ENCODE data around the gene DCAF10.
A peak's percentile ranks its signal among the peaks of the same experiment; 100 is the strongest.
"Not testable (repeated sequence)": the region's sequence is repeated elsewhere in the genome, so short reads cannot be mapped to it uniquely, and the experiment has no call there.

Gene DCAF10

GRCh38 chr9:37818849-37819248 is 18.3 kb downstream of the DCAF10 start:
- no peaks in the 10 kb centered on the region for H3K27me3 ChIP-seq (ENCODE audit: insufficient read depth, low read length)
- no peaks in the 10 kb centered on the region for H3K4me1 ChIP-seq (ENCODE audit: control insufficient read depth, insufficient read depth, low read length, unreplicated experiment)
- H3K36me3 ChIP-seq (ENCODE audit: insufficient read depth, low read length): peaks cover 14% of the 10 kb centered on the region; the same call in 1 of the 2 replicates
- no peak overlapping the region for H3K27ac ChIP-seq (ENCODE audit: low read depth, low read length)
- no peak overlapping the region for H3K4me3 ChIP-seq (ENCODE audit: low read depth, low read length)
- peaks cover 5% of the 10 kb centered on the region for H3K79me2 ChIP-seq (ENCODE audit: control insufficient read depth, insufficient read depth, low read length, unreplicated experiment)
- no peak overlapping the region for H2AFZ ChIP-seq (ENCODE audit: low read length, unreplicated experiment)

- H3K4me1 ChIP-seq (ENCODE audit: control insufficient read depth, insufficient read depth, low read length, unreplicated experiment): no peaks in the 10 kb centered on the region
- H3K79me2 ChIP-seq (ENCODE audit: control insufficient read depth, insufficient read depth, low read length, unreplicated experiment): peaks cover 5% of the 10 kb centered on the region
- H3K27me3 ChIP-seq (ENCODE audit: insufficient read depth, low read length): no peaks in the 10 kb centered on the region
- peaks cover 21% of the 10 kb centered on the region for H3K36me3 ChIP-seq (ENCODE audit: insufficient read depth, low read length)
- H2AFZ ChIP-seq (ENCODE audit: low read length, unreplicated experiment): no peak overlapping the region
- no peak overlapping the region for H3K27ac ChIP-seq (ENCODE audit: low read depth, low read length)
- H3K4me3 ChIP-seq (ENCODE audit: low read depth, low read length): no peak overlapping the region
These were observed 19.5 kb downstream of the DCAF10 start for GRCh38 chr9:37820142-37820541.

- H2AFZ ChIP-seq (ENCODE audit: low read length, unreplicated experiment); H3K4me1 ChIP-seq (ENCODE audit: control insufficient read depth, insufficient read depth, low read length, unreplicated experiment); H3K79me2 ChIP-seq (ENCODE audit: control insufficient read depth, insufficient read depth, low read length, unreplicated experiment); H3K27me3 ChIP-seq (ENCODE audit: insufficient read depth, low read length); H3K27ac ChIP-seq (ENCODE audit: low read depth, low read length); H3K4me3 ChIP-seq (ENCODE audit: low read depth, low read length): not testable (repeated sequence)
- peaks cover 23% of the 10 kb centered on the region for H3K36me3 ChIP-seq (ENCODE audit: insufficient read depth, low read length)
These were observed 24.6 kb downstream of the DCAF10 start for GRCh38 chr9:37825174-37825573.

GRCh38 chr9:37827483-37828165 is 27.0 kb downstream of the DCAF10 start:
- no peak overlapping the region for H2AFZ ChIP-seq (ENCODE audit: low read length, unreplicated experiment)
- H3K27me3 ChIP-seq (ENCODE audit: insufficient read depth, low read length): no peaks in the 10 kb centered on the region
- H3K36me3 ChIP-seq (ENCODE audit: insufficient read depth, low read length): peaks cover 17% of the 10 kb centered on the region
- no peak overlapping the region for H3K4me3 ChIP-seq (ENCODE audit: low read depth, low read length)
- H3K79me2 ChIP-seq (ENCODE audit: control insufficient read depth, insufficient read depth, low read length, unreplicated experiment): no peaks in the 10 kb centered on the region
- H3K4me1 ChIP-seq (ENCODE audit: control insufficient read depth, insufficient read depth, low read length, unreplicated experiment): no peaks in the 10 kb centered on the region
- no peak overlapping the region for H3K27ac ChIP-seq (ENCODE audit: low read depth, low read length)

- H3K4me3 ChIP-seq (ENCODE audit: low read depth, low read length): no peak overlapping the region
- no peaks in the 10 kb centered on the region for H3K27me3 ChIP-seq (ENCODE audit: insufficient read depth, low read length)
- H3K79me2 ChIP-seq (ENCODE audit: control insufficient read depth, insufficient read depth, low read length, unreplicated experiment): peaks cover under 1% of the 10 kb centered on the region
- H3K27ac ChIP-seq (ENCODE audit: low read depth, low read length): no peak overlapping the region
- H2AFZ ChIP-seq (ENCODE audit: low read length, unreplicated experiment): no peak overlapping the region
- no peaks in the 10 kb centered on the region for H3K36me3 ChIP-seq (ENCODE audit: insufficient read depth, low read length)
- peaks cover 10% of the 10 kb centered on the region for H3K4me1 ChIP-seq (ENCODE audit: control insufficient read depth, insufficient read depth, low read length, unreplicated experiment)
These were observed 35.2 kb downstream of the DCAF10 start for GRCh38 chr9:37835821-37836220.

GRCh38 chr9:37836386-37836785 is 35.8 kb downstream of the DCAF10 start:
- H3K27me3 ChIP-seq (ENCODE audit: insufficient read depth, low read length): no peaks in the 10 kb centered on the region
- no peak overlapping the region for H2AFZ ChIP-seq (ENCODE audit: low read length, unreplicated experiment)
- H3K4me1 ChIP-seq (ENCODE audit: control insufficient read depth, insufficient read depth, low read length, unreplicated experiment): peaks cover 14% of the 10 kb centered on the region
- peaks cover 3% of the 10 kb centered on the region for H3K79me2 ChIP-seq (ENCODE audit: control insufficient read depth, insufficient read depth, low read length, unreplicated experiment)
- H3K36me3 ChIP-seq (ENCODE audit: insufficient read depth, low read length): no peaks in the 10 kb centered on the region
- H3K4me3 ChIP-seq (ENCODE audit: low read depth, low read length): no peak overlapping the region
- H3K27ac ChIP-seq (ENCODE audit: low read depth, low read length): no peak overlapping the region

- H3K27ac ChIP-seq (ENCODE audit: low read depth, low read length): peak overlapping the region; percentile 55
- no peaks in the 10 kb centered on the region for H3K27me3 ChIP-seq (ENCODE audit: insufficient read depth, low read length)
- H2AFZ ChIP-seq (ENCODE audit: low read length, unreplicated experiment): no peak overlapping the region
- H3K4me3 ChIP-seq (ENCODE audit: low read depth, low read length): no peak overlapping the region
- H3K36me3 ChIP-seq (ENCODE audit: insufficient read depth, low read length): no peaks in the 10 kb centered on the region; the same call in 1 of the 2 replicates
- peaks cover 14% of the 10 kb centered on the region for H3K4me1 ChIP-seq (ENCODE audit: control insufficient read depth, insufficient read depth, low read length, unreplicated experiment)
- H3K79me2 ChIP-seq (ENCODE audit: control insufficient read depth, insufficient read depth, low read length, unreplicated experiment): peaks cover 3% of the 10 kb centered on the region
These were observed 39.2 kb downstream of the DCAF10 start for GRCh38 chr9:37839496-37840461.

- no peaks in the 10 kb centered on the region for H3K27me3 ChIP-seq (ENCODE audit: insufficient read depth, low read length)
- peaks cover 14% of the 10 kb centered on the region for H3K4me1 ChIP-seq (ENCODE audit: control insufficient read depth, insufficient read depth, low read length, unreplicated experiment)
- peaks cover 3% of the 10 kb centered on the region for H3K79me2 ChIP-seq (ENCODE audit: control insufficient read depth, insufficient read depth, low read length, unreplicated experiment)
- H3K4me3 ChIP-seq (ENCODE audit: low read depth, low read length): peak overlapping the region; percentile 27; the same call in 1 of the 2 replicates
- H2AFZ ChIP-seq (ENCODE audit: low read length, unreplicated experiment): no peak overlapping the region
- no peaks in the 10 kb centered on the region; the same call in 1 of the 2 replicates for H3K36me3 ChIP-seq (ENCODE audit: insufficient read depth, low read length)
- peak overlapping the region; percentile 55 for H3K27ac ChIP-seq (ENCODE audit: low read depth, low read length)
These were observed 40.1 kb downstream of the DCAF10 start for GRCh38 chr9:37840560-37841194.

GRCh38 chr9:37852222-37852621 is 51.6 kb downstream of the DCAF10 start:
- Histone ChIP-seq H3K36me3 (ENCODE audit: insufficient read depth, low read length) (peaks cover 4% of the 10 kb centered on the region; the same call in 1 of the 2 replicates), H3K27ac (ENCODE audit: low read depth, low read length) (no peak overlapping the region), H3K27me3 (ENCODE audit: insufficient read depth, low read length) (no peaks in the 10 kb centered on the region), H3K79me2 (ENCODE audit: control insufficient read depth, insufficient read depth, low read length, unreplicated experiment) (no peaks in the 10 kb centered on the region), H2AFZ (ENCODE audit: low read length, unreplicated experiment) (no peak overlapping the region), H3K4me1 (ENCODE audit: control insufficient read depth, insufficient read depth, low read length, unreplicated experiment) (no peaks in the 10 kb centered on the region), H3K4me3 (ENCODE audit: low read depth, low read length) (no peak overlapping the region)

GRCh38 chr9:37856551-37856950 is 56.0 kb downstream of the DCAF10 start:
- Histone ChIP-seq H3K36me3 (ENCODE audit: insufficient read depth, low read length) (peaks cover 6% of the 10 kb centered on the region; the same call in 1 of the 2 replicates), H3K27me3 (ENCODE audit: insufficient read depth, low read length) (no peaks in the 10 kb centered on the region)

More at GRCh38 chr9:37856551-37856950, 56.0 kb downstream of the DCAF10 start:
- Histone ChIP-seq H3K4me1 (ENCODE audit: control insufficient read depth, insufficient read depth, low read length, unreplicated experiment) (no peaks in the 10 kb centered on the region), H3K4me3 (ENCODE audit: low read depth, low read length) (no peak overlapping the region), H3K79me2 (ENCODE audit: control insufficient read depth, insufficient read depth, low read length, unreplicated experiment) (no peaks in the 10 kb centered on the region), H3K27ac (ENCODE audit: low read depth, low read length) (no peak overlapping the region), H2AFZ (ENCODE audit: low read length, unreplicated experiment) (no peak overlapping the region)

Data from ACC112 (cell line).